HG03460 (cell line): Measurements from ENCODE around the gene NR4A1.
"Not testable (repeated sequence)": the region's sequence is repeated elsewhere in the genome, so short reads cannot be mapped to it uniquely, and the experiment has no call there.

Source experiments
- ATAC-seq: cut with Tn5 transposase; IDR thresholded peaks from one replicate; pipeline ENCODE4 v1.9.1; 2021; ENCODE audit not compliant: unreplicated experiment

NR4A1 gene

DNA sequence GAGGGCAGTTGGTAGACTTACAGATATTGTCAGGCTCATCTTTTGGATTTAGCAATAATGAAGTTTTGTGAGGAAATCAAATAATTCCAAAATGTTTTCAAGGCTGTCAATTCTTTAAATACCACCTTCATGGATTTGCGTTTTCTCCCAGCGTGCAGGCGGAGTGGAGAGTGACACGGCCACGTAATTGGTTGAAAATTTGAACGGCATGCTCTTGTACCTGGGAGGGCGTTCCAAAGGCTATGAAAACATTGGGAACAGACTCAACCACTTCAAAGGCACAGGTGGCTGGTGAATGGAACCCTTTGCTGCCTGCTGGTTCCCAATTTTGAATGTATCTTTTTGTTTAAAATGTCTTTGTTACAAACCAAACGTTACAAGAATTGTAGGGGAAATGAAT is 40.6 kb downstream of the NR4A1 start:
- no peak for ATAC-seq

DNA sequence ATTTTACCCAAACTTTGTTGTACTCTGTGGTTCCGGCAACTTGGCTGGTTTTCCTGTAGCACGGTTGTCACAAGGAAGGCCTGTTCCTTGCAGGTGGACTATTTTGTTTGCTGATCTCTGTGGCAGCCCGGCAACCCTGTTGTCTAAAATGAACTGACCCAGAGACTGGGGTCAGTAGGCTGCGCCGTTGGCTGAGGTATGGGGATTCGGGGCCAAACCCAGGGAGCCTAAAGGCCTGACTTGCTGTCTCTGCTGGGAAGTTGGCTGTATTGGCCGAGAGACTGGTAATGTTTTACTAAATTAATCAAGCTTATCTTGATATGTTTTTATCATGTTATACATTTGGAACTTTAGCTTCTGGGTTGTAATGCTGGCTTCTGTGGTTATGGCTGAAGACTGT is 42.1 kb downstream of the NR4A1 start:
- no peak for ATAC-seq

DNA sequence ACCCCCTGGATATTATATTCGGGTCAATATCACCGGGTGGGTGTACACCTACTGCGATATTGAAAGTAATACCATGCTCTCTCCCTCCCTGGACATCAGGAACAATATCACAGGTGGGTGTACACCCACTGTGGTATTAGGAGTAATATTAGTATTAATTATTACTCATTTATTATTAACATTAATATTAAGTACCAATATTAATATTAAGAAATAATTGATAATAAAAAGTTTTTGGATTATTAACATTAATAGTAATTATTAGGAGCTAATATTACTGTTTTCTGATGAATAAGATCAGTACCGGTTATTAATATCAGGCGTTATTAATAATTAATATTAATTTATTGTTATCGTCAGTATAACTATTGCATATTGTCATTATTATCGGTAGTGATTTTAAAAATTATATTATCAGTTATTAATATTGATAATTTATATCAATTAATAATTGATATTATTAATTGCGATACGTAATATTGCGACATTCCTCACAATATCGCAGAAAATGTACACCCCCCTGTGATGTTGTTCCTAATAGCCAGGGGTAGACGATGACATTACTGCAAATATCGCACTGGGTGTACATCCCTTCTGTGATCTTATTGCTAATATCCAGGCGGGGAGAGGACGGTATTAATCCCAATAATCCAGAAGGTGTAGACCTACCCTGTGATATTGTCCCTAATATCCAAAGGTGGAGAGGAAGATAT is 45.2 kb downstream of the NR4A1 start:
- ATAC-seq, result no peak

DNA sequence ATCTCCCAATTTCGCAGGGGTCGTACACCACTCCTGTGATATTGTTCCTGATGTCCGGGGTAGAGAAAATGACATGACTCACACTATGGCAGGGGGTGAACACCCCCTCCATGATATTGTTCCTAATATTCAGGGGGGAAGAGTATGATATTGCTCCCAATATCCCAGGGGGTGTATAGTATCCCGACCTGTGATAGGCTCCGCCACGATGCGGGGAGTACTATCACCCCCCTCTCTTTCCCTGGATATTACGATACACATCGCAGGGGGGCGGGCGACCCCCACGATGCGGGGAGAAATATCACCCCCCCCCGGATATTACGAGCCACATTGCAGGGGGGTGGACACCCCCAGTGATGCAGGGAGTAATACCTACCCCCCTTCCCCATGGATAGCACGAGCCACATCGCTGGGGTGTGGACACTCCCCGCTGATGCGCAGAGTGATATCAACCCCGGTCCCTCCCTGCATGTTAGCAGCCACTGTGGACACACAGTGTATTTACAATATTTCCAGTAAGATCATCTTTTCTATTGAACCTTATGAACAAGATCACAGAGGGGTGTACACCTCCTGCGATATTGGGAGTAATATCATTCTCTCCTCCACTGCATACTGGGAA is 45.9 kb downstream of the NR4A1 start:
- ATAC-seq, result no peak

DNA sequence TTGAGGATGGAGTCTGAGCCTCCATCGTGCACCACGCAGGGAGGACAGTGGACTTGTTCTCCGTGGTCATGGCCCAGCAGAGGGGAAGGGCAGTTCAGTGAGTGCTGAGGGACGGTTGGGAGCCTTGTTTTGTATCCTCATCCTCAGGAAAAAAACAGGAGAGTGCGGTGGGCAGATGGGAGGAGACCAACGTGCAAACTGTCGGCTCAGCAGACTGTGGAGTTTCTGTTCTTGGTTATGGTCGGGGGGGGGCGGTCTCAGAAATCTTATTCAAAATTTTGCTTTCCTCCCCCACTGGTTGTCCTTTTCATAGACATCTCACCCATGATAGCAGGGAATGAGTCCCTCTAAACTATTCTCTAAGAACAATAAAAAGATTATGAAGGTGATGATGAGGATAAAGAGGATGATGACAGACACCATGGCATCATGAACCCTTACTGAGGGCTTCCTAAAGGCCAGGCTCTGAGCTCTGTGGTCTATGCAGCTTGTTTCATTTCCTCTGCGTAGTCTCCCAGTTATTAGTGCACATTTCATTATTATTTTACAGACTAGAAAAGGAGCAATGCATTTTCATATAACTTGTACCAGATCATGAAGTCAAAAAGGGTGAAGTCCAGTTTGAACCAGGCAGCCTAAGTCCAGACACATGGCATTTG is 53.3 kb downstream of the NR4A1 start:
- not testable (repeated sequence) for ATAC-seq
